HG02623 (cell line): ENCODE measurements around the gene ADCY7.

Experiments used
- ATAC-seq: cut with Tn5 transposase; IDR thresholded peaks from one replicate; pipeline ENCODE4 v1.9.1; 2021; ENCODE audit warnings: moderate library complexity; ENCODE audit not compliant: unreplicated experiment

ADCY7 gene

GRCh38 chr16:50296807-50297206 is 30.5 kb downstream of the ADCY7 start:
- ATAC-seq, result no peak

DNA sequence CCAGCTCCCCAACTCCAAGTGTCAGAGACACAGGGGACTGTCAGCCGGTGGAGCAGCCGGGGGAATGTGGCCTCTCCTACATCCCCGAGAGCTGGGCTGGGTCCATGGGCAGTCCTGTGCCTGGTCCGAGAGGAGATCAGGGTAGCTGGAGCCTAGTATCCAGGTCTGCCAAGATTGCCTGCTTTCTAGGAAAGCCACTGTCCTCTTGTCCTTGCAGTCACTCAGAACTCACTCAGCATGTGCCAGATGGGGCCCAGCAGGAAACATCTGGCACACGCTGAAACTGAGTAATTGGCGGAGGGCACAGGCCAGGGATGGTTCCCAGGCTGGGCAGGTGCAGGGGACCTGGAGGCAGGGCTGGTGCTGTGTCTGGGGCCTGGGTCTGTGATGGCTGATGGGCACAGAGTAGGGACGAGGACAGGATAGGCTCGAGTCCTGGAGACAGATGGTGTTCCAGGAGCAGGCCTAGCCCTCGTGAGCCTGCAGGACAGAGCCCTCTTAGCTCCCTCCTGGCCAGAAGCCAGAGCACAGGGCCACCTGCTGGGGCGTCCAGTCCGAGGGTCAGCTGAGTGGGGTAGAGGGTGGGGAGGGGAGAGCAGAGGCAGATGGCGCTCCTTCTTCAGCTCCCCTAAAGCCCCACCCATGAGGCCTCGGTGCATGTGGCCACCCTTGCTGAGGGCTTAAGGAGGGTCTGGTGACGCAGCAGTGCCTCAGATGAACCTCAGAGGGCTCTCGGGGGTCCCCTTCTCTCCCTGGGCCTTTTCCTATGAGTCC is 31.1 kb downstream of the ADCY7 start:
- ATAC-seq, result no peak

GRCh38 chr16:50298075-50298460 is 31.7 kb downstream of the ADCY7 start:
- no peak for ATAC-seq

GRCh38 chr16:50298591-50299507 is 32.5 kb downstream of the ADCY7 start:
- no peak for ATAC-seq

DNA sequence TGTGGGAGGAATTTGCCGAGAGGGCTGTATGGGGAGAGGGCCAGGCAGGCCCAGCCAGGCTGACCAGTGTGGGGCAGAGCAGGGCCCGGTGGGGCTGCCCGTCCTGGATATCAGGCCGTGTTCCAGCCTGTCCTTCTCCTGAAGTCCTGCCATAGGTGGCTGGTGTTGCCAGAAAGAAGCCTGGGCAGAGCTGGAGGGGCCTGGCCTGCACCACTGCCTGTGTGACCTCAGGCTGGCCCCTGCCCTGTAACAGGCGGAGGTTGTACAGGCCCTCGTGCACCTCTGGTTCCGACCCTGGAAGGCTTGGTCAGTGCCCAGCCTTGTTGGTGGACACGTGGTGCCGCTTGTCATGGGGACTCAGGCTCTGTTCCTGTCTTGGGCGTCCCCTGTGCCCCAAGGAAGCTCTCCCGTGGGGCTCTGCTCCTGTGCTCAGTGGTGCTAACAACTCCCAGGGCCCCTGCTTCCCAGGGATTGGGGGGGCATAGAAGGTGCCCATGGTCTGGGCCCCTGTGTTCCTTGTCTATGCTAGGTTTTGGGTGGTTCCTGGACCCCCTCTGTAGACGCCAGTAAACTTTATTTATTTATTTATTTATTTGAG is 33.3 kb downstream of the ADCY7 start:
- ATAC-seq, result no peak

- ATAC-seq, result no peak
Measured at GRCh38 chr16:50300942-50301625, 34.7 kb downstream of the ADCY7 start.

DNA sequence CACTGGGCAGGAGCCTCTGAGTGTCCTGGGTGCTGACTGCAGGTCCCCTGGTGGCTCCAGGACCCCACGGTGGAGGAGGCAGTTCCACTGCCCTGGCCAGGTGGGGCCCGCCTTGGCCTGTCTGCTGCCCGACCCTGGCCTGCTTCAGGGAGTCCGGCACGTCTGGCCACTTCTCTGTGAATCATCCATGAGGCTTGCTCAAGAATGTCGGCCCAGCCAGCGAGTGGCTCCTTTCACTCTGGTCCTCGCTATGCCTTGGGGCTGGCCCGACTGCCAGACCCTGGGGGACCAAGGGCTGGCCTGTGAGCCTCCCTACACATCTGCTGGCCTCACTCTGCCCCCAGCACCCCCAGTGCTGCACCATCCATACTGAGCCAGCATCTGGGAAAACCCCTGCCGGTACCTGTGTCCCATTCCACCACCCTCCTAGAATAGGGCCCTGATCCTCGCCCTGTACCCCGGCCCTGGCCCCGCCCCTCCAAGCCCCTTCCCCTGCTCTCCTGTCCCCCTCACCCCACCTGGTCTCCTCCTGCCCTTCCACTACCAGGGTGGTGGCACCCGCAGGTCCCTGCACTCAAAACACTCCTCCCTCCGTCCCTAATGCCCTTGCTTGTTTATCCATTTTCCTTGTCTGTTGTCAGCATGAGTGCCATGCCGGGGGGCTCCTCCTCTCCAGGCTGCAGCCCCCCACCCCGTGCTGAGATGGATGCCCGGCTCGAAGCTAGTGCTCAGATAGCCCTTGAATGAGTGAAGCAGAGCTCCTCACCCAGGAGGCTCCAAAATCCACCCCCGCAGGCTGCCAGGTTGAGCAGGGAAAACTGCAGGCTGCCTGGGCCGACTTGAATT is 35.5 kb downstream of the ADCY7 start:
- no peak for ATAC-seq

GRCh38 chr16:50302472-50303005 is 36.2 kb downstream of the ADCY7 start:
- ATAC-seq, result no peak

- no peak for ATAC-seq
Measured at GRCh38 chr16:50303041-50303604, 36.8 kb downstream of the ADCY7 start.

DNA sequence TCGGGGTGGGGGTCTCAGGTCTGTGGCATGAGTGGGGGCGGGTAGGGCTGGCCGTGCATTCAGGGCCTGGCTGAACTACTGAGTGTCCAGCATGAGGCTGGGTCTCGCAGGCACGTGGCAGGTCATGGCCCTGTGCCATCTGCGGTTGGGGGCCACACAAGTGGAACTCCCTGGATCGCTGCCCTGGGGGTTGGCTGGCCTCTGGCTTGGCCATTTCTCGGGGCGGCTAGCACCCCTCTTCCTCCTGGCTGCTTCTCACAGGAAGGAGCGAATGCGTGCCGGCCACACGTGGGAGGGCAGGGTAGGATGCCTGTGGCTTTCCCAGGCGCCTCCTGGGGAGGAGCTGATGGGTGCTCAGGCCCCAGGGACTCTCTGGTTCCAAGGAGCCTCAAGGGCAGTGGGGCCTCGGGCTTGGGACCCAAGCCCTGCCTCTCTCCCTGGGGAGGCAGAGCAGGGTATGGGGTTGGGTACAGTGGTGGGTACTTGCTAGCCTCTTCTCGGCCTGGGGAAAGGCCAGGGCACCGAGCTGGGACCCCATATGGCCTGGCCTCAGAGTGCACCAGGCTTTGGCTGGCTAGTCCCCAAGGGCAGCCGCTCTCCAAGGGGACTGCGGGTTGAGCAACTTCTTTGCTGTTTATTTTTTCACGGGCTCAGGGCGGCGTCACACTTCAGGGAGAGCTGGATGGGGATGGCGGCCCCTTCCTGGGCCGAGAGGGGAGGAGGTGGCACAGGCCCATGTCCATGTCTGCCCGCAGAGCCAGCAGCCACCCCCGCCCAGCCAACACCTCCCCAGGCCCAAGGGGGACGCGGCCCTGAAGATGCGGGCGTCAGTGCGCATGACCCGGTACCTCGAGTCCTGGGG is 37.5 kb downstream of the ADCY7 start:
- ATAC-seq, result no peak

- no peak for ATAC-seq
Measured at GRCh38 chr16:50304467-50305440, 38.4 kb downstream of the ADCY7 start.

GRCh38 chr16:50305441-50306061 is 39.2 kb downstream of the ADCY7 start:
- ATAC-seq, result no peak

DNA sequence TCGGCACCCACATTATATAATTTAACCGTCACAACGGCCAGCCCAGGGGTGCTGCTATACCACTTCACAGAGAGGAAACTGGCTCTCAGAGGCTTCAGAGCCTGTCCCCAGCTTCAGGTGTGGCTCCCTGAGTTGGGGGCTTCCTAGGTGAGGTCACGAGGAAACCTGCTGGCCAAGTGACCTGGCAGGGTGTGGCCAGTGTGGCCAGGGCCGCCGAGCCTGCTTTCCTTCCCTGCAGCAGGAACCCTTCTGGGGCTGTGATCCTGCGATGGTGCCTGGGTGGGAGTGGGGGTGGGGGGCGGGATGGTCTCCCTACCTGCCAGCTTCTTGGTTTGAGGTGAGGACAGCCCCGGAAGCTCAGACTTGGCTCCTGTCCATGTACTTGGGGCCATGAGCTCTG is 39.9 kb downstream of the ADCY7 start:
- no peak for ATAC-seq

DNA sequence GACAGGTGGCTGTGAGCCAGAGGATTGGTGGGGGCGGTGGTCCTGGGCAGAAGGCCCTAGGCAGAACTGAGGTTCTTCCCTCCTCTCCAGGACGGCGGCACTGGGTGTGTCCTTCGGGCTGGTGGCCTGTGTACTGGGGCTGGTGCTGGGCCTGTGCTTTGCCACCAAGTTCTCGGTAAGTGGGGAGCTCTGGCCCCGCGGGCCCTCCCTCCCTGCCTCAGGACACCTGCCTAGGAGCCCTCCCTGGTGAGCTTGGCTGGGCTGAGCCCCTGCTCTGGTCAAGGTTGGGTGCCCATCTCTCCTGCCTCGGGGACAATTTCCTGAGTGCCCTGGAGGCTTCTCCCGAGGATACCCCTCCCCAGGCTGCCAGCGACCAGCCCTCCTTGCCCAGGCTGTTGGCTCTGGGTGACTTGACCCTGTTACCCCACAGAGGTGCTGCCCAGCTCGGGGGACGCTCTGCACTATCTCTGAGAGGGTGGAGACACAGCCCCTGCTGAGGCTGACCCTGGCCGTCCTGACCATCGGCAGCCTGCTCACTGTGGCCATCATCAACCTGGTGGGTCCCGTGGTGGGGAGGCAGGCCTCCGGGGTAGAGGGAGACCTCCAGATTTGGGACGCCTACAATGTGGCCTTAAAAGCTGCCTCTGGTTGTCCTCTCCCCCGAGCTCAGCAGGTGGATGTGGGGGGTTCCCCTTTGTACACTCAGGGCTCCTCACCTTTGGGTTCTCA is 42.0 kb downstream of the ADCY7 start:
- no peak for ATAC-seq

- no peak for ATAC-seq
Measured at GRCh38 chr16:50309156-50309526, 42.8 kb downstream of the ADCY7 start.

GRCh38 chr16:50309527-50310307 is 43.4 kb downstream of the ADCY7 start:
- no peak for ATAC-seq
